Keratinocyte (primary cell): ENCODE measurements around the gene CFAP46. TPM values are rescaled to one million over a fixed set of nuclear protein-coding genes. Genes with fewer than 3 reads are reported as not detected.
"Not testable (repeated sequence)": the region's sequence is repeated elsewhere in the genome, so short reads cannot be mapped to it uniquely, and the experiment has no call there.

Source experiments
- DNase-seq: peaks from one replicate; pipeline ENCODE4 v3.0.0-alpha.2; 2011; ENCODE audit warnings: low read depth, missing footprints, low spot score
- FAIRE-seq: peaks from 2 replicates; lab custom pipeline; 2011; peaks lifted over from hg19 to GRCh38; lab: Jason Lieb, UNC
- H2AFZ ChIP-seq: 2 replicates; pipeline ENCODE4 v1.6.0; 2012; ENCODE audit warnings: low read length, control low read depth, inconsistent platforms; ENCODE audit not compliant: control insufficient read depth
- H3K27ac ChIP-seq: 2 replicates; pipeline ENCODE4 v1.5.1; 2011; ENCODE audit warnings: low read length; ENCODE audit not compliant: control insufficient read depth, insufficient read depth
- H3K27me3 ChIP-seq: 3 replicates; pipeline ENCODE4 v1.6.0; 2011; ENCODE audit warnings: low read length; ENCODE audit not compliant: control insufficient read depth, insufficient read depth; ENCODE audit errors: extremely low read depth
- H3K36me3 ChIP-seq, 2 experiments: 2 replicates in 1 of 2; 3 replicates in 1 of 2; pipeline ENCODE4 v1.5.1; 2011; ENCODE audit warnings: low read length in 2 of 2, mild to moderate bottlenecking in 1 of 2; ENCODE audit not compliant: control insufficient read depth in 2 of 2, insufficient read depth in 2 of 2; ENCODE audit errors: extremely low read depth in 1 of 2
- H3K4me1 ChIP-seq: 3 replicates; pipeline ENCODE4 v1.5.1; 2011; ENCODE audit warnings: low read length; ENCODE audit not compliant: control insufficient read depth, insufficient read depth; ENCODE audit errors: extremely low read depth
- H3K4me2 ChIP-seq: 3 replicates; pipeline ENCODE4 v1.6.0; 2011; ENCODE audit warnings: low read depth, low read length; ENCODE audit not compliant: control insufficient read depth, insufficient read depth; ENCODE audit errors: extremely low read depth
- H3K4me3 ChIP-seq, 3 experiments: fragments of 200-600 bp in 1 of 3; sonication (generic) in 1 of 3; 2 replicates in 2 of 3; 3 replicates in 1 of 3; pipeline ENCODE4 v1.5.1; 2011 to 2016; ENCODE audit warnings: low read length in 3 of 3, mild to moderate bottlenecking in 3 of 3, control low read depth in 2 of 3, inconsistent platforms in 1 of 3, low read depth in 1 of 3, mixed read lengths in 1 of 3, mixed run types in 1 of 3, moderate library complexity in 1 of 3; ENCODE audit not compliant: control insufficient read depth in 2 of 3, insufficient read depth in 2 of 3; ENCODE audit errors: extremely low read depth in 1 of 3
- H3K79me2 ChIP-seq: 2 replicates; pipeline ENCODE4 v1.6.0; 2012; ENCODE audit warnings: low read length; ENCODE audit not compliant: control insufficient read depth, insufficient read depth
- H3K9ac ChIP-seq: 3 replicates; pipeline ENCODE4 v1.6.0; 2011; ENCODE audit warnings: low read length; ENCODE audit not compliant: control insufficient read depth, insufficient read depth; ENCODE audit errors: extremely low read depth
- H3K9me1 ChIP-seq: 3 replicates; pipeline ENCODE4 v1.6.0; 2011; ENCODE audit warnings: low read length; ENCODE audit not compliant: control insufficient read depth, insufficient read depth; ENCODE audit errors: extremely low read depth
- H3K9me3 ChIP-seq: 2 replicates; pipeline ENCODE4 v1.5.1; 2012; ENCODE audit warnings: low read depth, low read length; ENCODE audit not compliant: control insufficient read depth
- H4K20me1 ChIP-seq: 3 replicates; pipeline ENCODE4 v1.6.0; 2011; ENCODE audit warnings: low read length; ENCODE audit not compliant: control insufficient read depth, insufficient read depth; ENCODE audit errors: extremely low read depth
- CTCF ChIP-seq, 3 experiments: IDR thresholded peaks in 1 of 3; conservative IDR thresholded peaks in 1 of 3; optimal IDR thresholded peaks in 1 of 3; 2 replicates in 2 of 3; 3 replicates in 1 of 3; pipeline versions ENCODE3 to v1.5.1; 2011; ENCODE audit warnings: low read length in 3 of 3, mild to moderate bottlenecking in 3 of 3, moderate library complexity in 2 of 3, control low read depth in 1 of 3, inconsistent platforms in 1 of 3; ENCODE audit not compliant: insufficient read depth in 2 of 3; ENCODE audit errors: extremely low read depth in 1 of 3
- EZH2 ChIP-seq: IDR thresholded peaks from one replicate; pipeline ENCODE4 v1.6.1; 2012; ENCODE audit warnings: inconsistent platforms, mild to moderate bottlenecking, low read length, moderate library complexity
- dilution Hi-C: fragments of 300-500 bp; cut with MboI; formaldehyde crosslinking; loops from one replicate; pipeline ENCODE4 v1.7.0; 2020; ENCODE audit warnings: low sequenced_read_pairs; ENCODE audit not compliant: extremely low pct_ligation_motif_present
- polyA plus RNA-seq, 5 experiments: library from polyadenylated mRNA; depleted of rRNA in 3 of 5; stranded (reverse) in 3 of 5; stranded (forward) in 1 of 5; unstranded in 1 of 5; fragments of >200 nt; gene quantifications; 1 replicate in 1 of 5; 2 replicates in 3 of 5; 3 replicates in 1 of 5; pipeline versions ENCODE4 v1.2.1 to v1.2.3, GENCODE V29; 2011 to 2012; ENCODE audit warnings: missing spikeins in 2 of 5, low read depth in 1 of 5, low replicate concordance in 1 of 5

Gene CFAP46
- polyA plus RNA-seq, 1 donor (not counting 4 experiments of a cell fraction or from before 2014, with no cell fraction given): 1.00 TPM

GRCh38 chr10:132774902-132775863, 167.2 kb downstream of the CFAP46 start:
- dilution Hi-C loops: no loop called here
- no peaks in the 10 kb centered on the region for H3K27me3 ChIP-seq
- no peaks in the 10 kb centered on the region for H3K79me2 ChIP-seq
- H2AFZ ChIP-seq: no peak overlapping the region
- H4K20me1 ChIP-seq: no peaks in the 10 kb centered on the region
- no peak overlapping the region for H3K9ac ChIP-seq
- no peak overlapping the region for H3K4me3 ChIP-seq
- peaks cover 2% of the 10 kb centered on the region for H3K9me3 ChIP-seq
- no peak overlapping the region for H3K4me2 ChIP-seq
- no peaks in the 10 kb centered on the region for H3K36me3 ChIP-seq
- no peak for TF ChIP-seq CTCF (optimal IDR thresholded peaks at IDR 0.05 in 1 of 3, IDR thresholded peaks at IDR 0.05 in 1 of 3, conservative IDR thresholded peaks at IDR 0.05 in 1 of 3; ENCODE audit: extremely low read depth in 1 of 3, insufficient read depth in 2 of 3, low read length in 3 of 3)
- no peak for TF ChIP-seq EZH2
- FAIRE-seq (no peak), DNase-seq (no peak)
- H3K4me1 ChIP-seq: no peaks in the 10 kb centered on the region
- H3K9me1 ChIP-seq: no peaks in the 10 kb centered on the region
- no peak overlapping the region for H3K27ac ChIP-seq

- Histone ChIP-seq H3K4me1 (no peaks in the 10 kb centered on the region), H3K9ac (no peak overlapping the region), H3K9me1 (no peaks in the 10 kb centered on the region), H3K27me3 (no peaks in the 10 kb centered on the region), H4K20me1 (no peaks in the 10 kb centered on the region), H3K79me2 (no peaks in the 10 kb centered on the region), H3K4me3 (no peak overlapping the region), H2AFZ (no peak overlapping the region), H3K27ac (no peak overlapping the region), H3K4me2 (no peak overlapping the region), H3K9me3 (peaks cover 3% of the 10 kb centered on the region), H3K36me3 (no peaks in the 10 kb centered on the region)
- dilution Hi-C loops: no loop called here
- FAIRE-seq: no peak
- TF ChIP-seq EZH2: no peak
- TF ChIP-seq CTCF (optimal IDR thresholded peaks at IDR 0.05 in 1 of 3, IDR thresholded peaks at IDR 0.05 in 1 of 3, conservative IDR thresholded peaks at IDR 0.05 in 1 of 3; ENCODE audit: extremely low read depth in 1 of 3, insufficient read depth in 2 of 3, low read length in 3 of 3): no peak
- no peak for DNase-seq
Observed at GRCh38 chr10:132774181-132774901, 168.0 kb downstream of the CFAP46 start.

GRCh38 chr10:132772816-132773215, 169.6 kb downstream of the CFAP46 start:
- H3K4me3 ChIP-seq, dilution Hi-C loops, DNase-seq, H2AFZ ChIP-seq, H3K4me2 ChIP-seq, H3K4me1 ChIP-seq, H3K27me3 ChIP-seq, H3K27ac ChIP-seq, H3K79me2 ChIP-seq, H4K20me1 ChIP-seq, H3K9ac ChIP-seq, H3K36me3 ChIP-seq, H3K9me1 ChIP-seq, FAIRE-seq, H3K9me3 ChIP-seq: not testable (repeated sequence)
